HCT116 (cell line): Measurements from ENCODE around the gene HBE1. TPM values are rescaled to one million over a fixed set of nuclear protein-coding genes. Genes with fewer than 3 reads are reported as not detected.

Source experiments
- ATAC-seq: fragments of 200-7000 bp; cut with Tn5 transposase; 2 replicates; pipeline ENCODE4 v1.9.1; 2020; ENCODE audit warnings: mild to moderate bottlenecking, moderate library complexity
- BruUV-seq: library from RNA; stranded (reverse); fragments of 400-500 nt; replicated peaks from 2 replicates; lab custom pipeline; 2021; lab: Mats Ljungman, UMichigan
- CTCF ChIA-PET: fragments of 300-600 bp; sonication (Branson Sonifier 250); formaldehyde crosslinking; loops from one replicate; lab custom pipeline; 2021; ENCODE audit warnings: antibody characterized with exemption; lab: Charles Lee
- POLR2A ChIA-PET: fragments of 300-600, 350-600 bp; sonication (Branson Sonifier 250); formaldehyde crosslinking; loops from one replicate; lab custom pipeline; 2021; ENCODE audit warnings: antibody characterized with exemption; lab: Charles Lee
- RAD21 ChIA-PET, 2 experiments: fragments of 300-600 bp; sonication (Branson Sonifier 250); formaldehyde crosslinking; loops; one replicate each; lab custom pipeline; 2023; ENCODE audit warnings: low total read pairs in 2 of 2; ENCODE audit not compliant: uncharacterized antibody in 2 of 2, unreplicated experiment in 2 of 2, low non-redundant PET in 1 of 2; lab: Charles Lee
- DNase-seq: peaks from one replicate; pipeline ENCODE4 v3.0.0-alpha.2; 2010; ENCODE audit warnings: low read depth, low spot score
- H2AFZ ChIP-seq: fragments of 200-600 bp; shearing (Covaris generic), sonication (generic); 2 replicates; pipeline ENCODE4 v1.6.1; 2017; ENCODE audit warnings: low read depth, mixed run types, mixed read lengths, antibody characterized with exemption, low read length; ENCODE audit not compliant: poor library complexity, severe bottlenecking
- H3K27ac ChIP-seq: 2 replicates; pipeline ENCODE4 v1.5.1; 2012; ENCODE audit warnings: low read depth, low read length
- H3K27me3 ChIP-seq: fragments of 200-600 bp; sonication (generic); 2 replicates; pipeline ENCODE4 v1.6.1; 2016; ENCODE audit warnings: mixed run types, low read length, mixed read lengths; ENCODE audit not compliant: insufficient read depth
- H3K36me3 ChIP-seq, 2 experiments: fragments of 200-500 bp in 1 of 2; fragments of 200-600 bp in 1 of 2; sonication (Bioruptor generic) in 1 of 2; sonication (generic) in 1 of 2; 2 replicates each; pipeline versions ENCODE4 v1.5.1 to v1.6.1; 2014 to 2016; ENCODE audit warnings: low read length in 2 of 2, inconsistent platforms in 1 of 2, mixed read lengths in 1 of 2, mixed run types in 1 of 2; ENCODE audit not compliant: insufficient read depth in 2 of 2, control insufficient read depth in 1 of 2
- H3K4me1 ChIP-seq, 2 experiments: fragments of 200-600 bp in 1 of 2; sonication (generic) in 1 of 2; 2 replicates each; pipeline versions ENCODE4 v1.5.1 to v1.6.1; 2012 to 2017; ENCODE audit warnings: low read length in 2 of 2, inconsistent platforms in 1 of 2, mild to moderate bottlenecking in 1 of 2, mixed read lengths in 1 of 2, mixed run types in 1 of 2, moderate library complexity in 1 of 2; ENCODE audit not compliant: insufficient read depth in 2 of 2, control insufficient read depth in 1 of 2
- H3K4me2 ChIP-seq: fragments of 200-600 bp; sonication (generic); 2 replicates; pipeline ENCODE4 v1.6.1; 2017; ENCODE audit warnings: mixed run types, low read length, mixed read lengths
- H3K4me3 ChIP-seq, 2 experiments: fragments of 200-600 bp in 1 of 2; sonication (generic) in 1 of 2; replicated peaks in 1 of 2; 2 replicates each; pipeline ENCODE4 v1.5.1; 2011 to 2016; ENCODE audit warnings: low read length in 2 of 2, control low read depth in 1 of 2, low read depth in 1 of 2, mild to moderate bottlenecking in 1 of 2, mixed read lengths in 1 of 2, mixed run types in 1 of 2
- H3K79me2 ChIP-seq: fragments of 200-600 bp; sonication (generic); 2 replicates; pipeline ENCODE4 v1.6.1; 2017; ENCODE audit warnings: mild to moderate bottlenecking, mixed run types, low read length, moderate library complexity, mixed read lengths; ENCODE audit not compliant: insufficient read depth
- H3K9ac ChIP-seq: fragments of 200-600 bp; sonication (generic); 2 replicates; pipeline ENCODE4 v1.6.1; 2016; ENCODE audit warnings: low read length, mixed read lengths
- H3K9me2 ChIP-seq: fragments of 200-600 bp; sonication (generic), shearing (Covaris generic); 2 replicates; pipeline ENCODE4 v1.6.1; 2017; ENCODE audit warnings: mixed run types, mild to moderate bottlenecking, moderate library complexity; ENCODE audit not compliant: insufficient read depth
- H3K9me3 ChIP-seq, 2 experiments: fragments of 200-500 bp in 1 of 2; fragments of 200-600 bp in 1 of 2; sonication (Bioruptor generic) in 1 of 2; sonication (generic) in 1 of 2; 2 replicates each; pipeline ENCODE4 v1.6.1; 2014 to 2017; ENCODE audit warnings: low read length in 2 of 2, mixed read lengths in 2 of 2, inconsistent platforms in 1 of 2, low read depth in 1 of 2, mild to moderate bottlenecking in 1 of 2, mixed run types in 1 of 2, moderate library complexity in 1 of 2; ENCODE audit not compliant: control insufficient read depth in 1 of 2, insufficient read depth in 1 of 2
- H4K20me1 ChIP-seq: fragments of 200-600 bp; sonication (generic), shearing (Covaris generic); 2 replicates; pipeline ENCODE4 v1.6.1; 2017; ENCODE audit warnings: mixed run types, mild to moderate bottlenecking, moderate library complexity; ENCODE audit not compliant: insufficient read depth
- ATF3 ChIP-seq: IDR thresholded peaks from 2 replicates; pipeline ENCODE4 v1.6.1; 2012
- CBX3 ChIP-seq: IDR thresholded peaks from 2 replicates; pipeline ENCODE4 v1.6.1; 2012; ENCODE audit warnings: low read depth
- CEBPB ChIP-seq: IDR thresholded peaks from 2 replicates; pipeline ENCODE4 v1.6.1; 2012; ENCODE audit warnings: low read depth
- EGR1 ChIP-seq: IDR thresholded peaks from 2 replicates; pipeline ENCODE4 v1.6.1; 2012; ENCODE audit warnings: low read depth
- ELF1 ChIP-seq: IDR thresholded peaks from 2 replicates; pipeline ENCODE4 v1.6.1; 2012; ENCODE audit warnings: low read depth, borderline replicate concordance
- EZH2 ChIP-seq: fragments of 200-600 bp; sonication (generic); IDR thresholded peaks from 2 replicates; pipeline ENCODE4 v1.6.1; 2017; ENCODE audit warnings: antibody characterized with exemption, mixed run types
- EZH2phosphoT487 ChIP-seq: fragments of 200-600 bp; IDR thresholded peaks from 2 replicates; pipeline ENCODE4 v1.6.1; 2018; ENCODE audit warnings: antibody characterized with exemption, borderline replicate concordance
- FOSL1 ChIP-seq: IDR thresholded peaks from 2 replicates; pipeline ENCODE4 v1.6.1; 2012; ENCODE audit warnings: low read depth
- JUND ChIP-seq: IDR thresholded peaks from 2 replicates; pipeline ENCODE4 v1.6.1; 2012
- MAX ChIP-seq: IDR thresholded peaks from 2 replicates; pipeline ENCODE4 v1.6.1; 2012
- POLR2AphosphoS5 ChIP-seq: IDR thresholded peaks from 2 replicates; pipeline ENCODE4 v1.6.1; 2011; ENCODE audit warnings: mild to moderate bottlenecking, low read depth, low read length, moderate library complexity
- RAD21 ChIP-seq: IDR thresholded peaks from 2 replicates; pipeline ENCODE4 v1.6.1; 2012; ENCODE audit warnings: low read depth, mild to moderate bottlenecking
- REST ChIP-seq: IDR thresholded peaks from 2 replicates; pipeline ENCODE4 v1.6.1; 2012; ENCODE audit warnings: low read depth
- SIN3A ChIP-seq: IDR thresholded peaks from 2 replicates; pipeline ENCODE4 v1.6.1; 2012; ENCODE audit warnings: low read depth
- SP1 ChIP-seq: IDR thresholded peaks from 2 replicates; pipeline ENCODE4 v1.6.1; 2012; ENCODE audit warnings: low read depth
- SRF ChIP-seq: IDR thresholded peaks from 2 replicates; pipeline ENCODE4 v1.6.1; 2012; ENCODE audit warnings: low read depth
- TCF7L2 ChIP-seq: IDR thresholded peaks from 2 replicates; pipeline ENCODE4 v1.7.0; 2011; ENCODE audit warnings: borderline replicate concordance, inconsistent platforms; ENCODE audit not compliant: insufficient read depth, insufficient read length; ENCODE audit errors: extremely low read depth
- ZBTB33 ChIP-seq: IDR thresholded peaks from 2 replicates; pipeline ENCODE4 v1.6.1; 2011; ENCODE audit warnings: mild to moderate bottlenecking, low read length, moderate library complexity; ENCODE audit not compliant: insufficient replicate concordance; ENCODE audit errors: extremely low read depth
- ZFX ChIP-seq: fragments of 450-650 bp; IDR thresholded peaks from 2 replicates; pipeline ENCODE4 v1.6.1; 2017
- ZNF274 ChIP-seq: fragments of 200-500 bp; sonication (Bioruptor generic); IDR thresholded peaks from 2 replicates; pipeline ENCODE4 v1.6.1; 2014; ENCODE audit warnings: mild to moderate bottlenecking, low read depth, low read length, inconsistent platforms
- intact Hi-C: fragments of 100-400 bp; cut with micrococcal nuclease; formaldehyde crosslinking; loops from 2 replicates; pipeline ENCODE4 v1.10.0; 2022
- total RNA-seq: library from RNA; stranded (reverse); gene quantifications from one replicate; pipeline ENCODE4 v1.2.1, GENCODE V29; 2021; ENCODE audit not compliant: unreplicated experiment

HBE1 gene
- total RNA-seq, 1 experiment from 2014 or later: 212 TPM

GRCh38 chr11:5242208-5242607, 27.5 kb downstream of the HBE1 start:
- ATAC-seq: no peak

More at GRCh38 chr11:5242208-5242607, 27.5 kb downstream of the HBE1 start:
- no peaks in the 10 kb centered on the region for H3K79me2 ChIP-seq
- ChIA-PET POLR2A (no interaction called here), CTCF (no interaction called here), RAD21 (no interaction called here)
- no peak for DNase-seq
- H3K36me3 ChIP-seq: no peaks in the 10 kb centered on the region
- BruUV-seq: no TSS peak
- H3K9me3 ChIP-seq: no peaks in the 10 kb centered on the region
- no peaks in the 10 kb centered on the region for H4K20me1 ChIP-seq
- no peak overlapping the region for H3K4me2 ChIP-seq
- H3K4me3 ChIP-seq: no peak overlapping the region
- H2AFZ ChIP-seq: no peak overlapping the region
- no peaks in the 10 kb centered on the region for H3K4me1 ChIP-seq
- H3K27ac ChIP-seq: no peak overlapping the region
- H3K9ac ChIP-seq: no peak overlapping the region
- intact Hi-C loops: no loop called here
- H3K9me2 ChIP-seq: no peaks in the 10 kb centered on the region
- TF ChIP-seq ELF1: no peak
- TF ChIP-seq CEBPB: no peak
- TF ChIP-seq ZNF274: no peak
- TF ChIP-seq EZH2phosphoT487: no peak
- no peak for TF ChIP-seq SRF
- TF ChIP-seq EZH2: no peak
- no peak for TF ChIP-seq FOSL1
- no peak for TF ChIP-seq SIN3A
- TF ChIP-seq ATF3: no peak
- no peak for TF ChIP-seq JUND
- TF ChIP-seq SP1: no peak
- TF ChIP-seq RAD21: no peak
- TF ChIP-seq CBX3: no peak
- TF ChIP-seq POLR2AphosphoS5: no peak
- no peak for TF ChIP-seq ZFX
- TF ChIP-seq TCF7L2: no peak
- no peak for TF ChIP-seq MAX
- TF ChIP-seq EGR1: no peak
- no peak for TF ChIP-seq ZBTB33
- no peak for TF ChIP-seq REST
- peaks cover 78% of the 10 kb centered on the region for H3K27me3 ChIP-seq
